HEK293 (cell line): Measurements from ENCODE around the gene APOL1.

Experiments used
- CTCF ChIA-PET: fragments of 350-600 bp; formaldehyde crosslinking; extraction: SDS; loops from one replicate; lab custom pipeline; 2021; ENCODE audit warnings: antibody characterized with exemption; lab: Yijun Ruan, JAX
- POLR2A ChIA-PET: fragments of 300-600 bp; formaldehyde crosslinking; extraction: SDS; loops from one replicate; lab custom pipeline; 2020; ENCODE audit warnings: antibody characterized with exemption, inconsistent platforms; lab: Yijun Ruan, JAX
- H3K27ac ChIP-seq: fragments of 200-500 bp; sonication (Bioruptor generic); 2 replicates; pipeline ENCODE4 v1.5.1; 2014; ENCODE audit warnings: low read depth, low read length, control low read depth, inconsistent platforms; ENCODE audit errors: extremely low read depth
- H3K36me3 ChIP-seq, 2 experiments: fragments of 200-500 bp in 1 of 2; sonication (Bioruptor generic) in 1 of 2; 1 replicate in 1 of 2; 2 replicates in 1 of 2; pipeline ENCODE4 v1.5.1; 2014 to 2017; ENCODE audit warnings: inconsistent platforms in 2 of 2, low read length in 2 of 2; ENCODE audit not compliant: control insufficient read depth in 2 of 2, insufficient read depth in 1 of 2
- H3K4me1 ChIP-seq: fragments of 200-500 bp; sonication (Bioruptor generic); 2 replicates; pipeline ENCODE4 v1.5.1; 2014; ENCODE audit warnings: mild to moderate bottlenecking, low read length, inconsistent platforms; ENCODE audit not compliant: control insufficient read depth, insufficient read depth
- H3K4me3 ChIP-seq: 2 replicates; pipeline ENCODE4 v1.5.1; 2011; ENCODE audit warnings: low read depth, mild to moderate bottlenecking, control low read depth, low read length, moderate library complexity
- H3K9me3 ChIP-seq: fragments of 200-500 bp; sonication (Bioruptor generic); 2 replicates; pipeline ENCODE4 v1.5.1; 2014; ENCODE audit warnings: low read depth, low read length, inconsistent platforms; ENCODE audit not compliant: control insufficient read depth, insufficient read depth
- AEBP2 ChIP-seq: fragments of 450-650 bp; formaldehyde crosslinking; IDR thresholded peaks from 2 replicates; pipeline ENCODE4 v1.5.1; 2016; ENCODE audit warnings: missing biosample characterization, missing genetic modification characterization, borderline replicate concordance
- EGR2 ChIP-seq: fragments of 450-650 bp; formaldehyde crosslinking; IDR thresholded peaks from 2 replicates; pipeline ENCODE4 v1.5.1; 2016; ENCODE audit warnings: low read depth, missing biosample characterization, missing genetic modification characterization
- GLI4 ChIP-seq: fragments of 450-650 bp; formaldehyde crosslinking; IDR thresholded peaks from 2 replicates; pipeline ENCODE4 v1.5.1; 2016; ENCODE audit warnings: missing biosample characterization, missing genetic modification characterization
- KLF10 ChIP-seq: fragments of 450-650 bp; IDR thresholded peaks from 2 replicates; pipeline ENCODE4 v1.5.1; 2018; ENCODE audit warnings: missing biosample characterization, mild to moderate bottlenecking, missing genetic modification characterization
- KLF7 ChIP-seq: fragments of 450-650 bp; formaldehyde crosslinking; IDR thresholded peaks from 2 replicates; pipeline ENCODE4 v1.5.1; 2016; ENCODE audit warnings: missing biosample characterization, missing genetic modification characterization, borderline replicate concordance
- OSR2 ChIP-seq: fragments of 450-650 bp; formaldehyde crosslinking; IDR thresholded peaks from 2 replicates; pipeline ENCODE4 v1.5.1; 2016; ENCODE audit warnings: missing biosample characterization, missing genetic modification characterization
- SCRT1 ChIP-seq: fragments of 450-650 bp; formaldehyde crosslinking; IDR thresholded peaks from 2 replicates; pipeline ENCODE4 v1.5.1; 2016; ENCODE audit warnings: missing biosample characterization, missing genetic modification characterization, borderline replicate concordance
- ZEB2 ChIP-seq: fragments of 450-650 bp; formaldehyde crosslinking; IDR thresholded peaks from 2 replicates; pipeline ENCODE4 v1.5.1; 2016; ENCODE audit warnings: missing biosample characterization, missing genetic modification characterization
- ZNF10 ChIP-seq: fragments of 450-650 bp; formaldehyde crosslinking; IDR thresholded peaks from 2 replicates; pipeline ENCODE4 v1.5.1; 2017; ENCODE audit warnings: missing biosample characterization, missing genetic modification characterization
- ZNF155 ChIP-seq: fragments of 450-650 bp; formaldehyde crosslinking; IDR thresholded peaks from 2 replicates; pipeline ENCODE4 v1.5.1; 2016; ENCODE audit warnings: missing biosample characterization, missing genetic modification characterization
- ZNF202 ChIP-seq: fragments of 450-650 bp; formaldehyde crosslinking; IDR thresholded peaks from 2 replicates; pipeline ENCODE4 v1.5.1; 2016; ENCODE audit warnings: missing biosample characterization, missing genetic modification characterization, borderline replicate concordance
- ZNF23 ChIP-seq: fragments of 450-650 bp; formaldehyde crosslinking; IDR thresholded peaks from 2 replicates; pipeline ENCODE4 v1.5.1; 2016; ENCODE audit warnings: missing biosample characterization, missing genetic modification characterization, borderline replicate concordance
- ZNF274 ChIP-seq, 2 experiments: fragments of 200-500 bp in 1 of 2; fragments of 450-650 bp in 1 of 2; sonication (Bioruptor generic) in 1 of 2; formaldehyde crosslinking in 1 of 2; IDR thresholded peaks; 2 replicates each; pipeline versions ENCODE4 v1.5.1 to v1.6.1; 2014 to 2016; ENCODE audit warnings: borderline replicate concordance in 1 of 2, inconsistent platforms in 1 of 2, low read length in 1 of 2, missing biosample characterization in 1 of 2, missing genetic modification characterization in 1 of 2
- ZNF324 ChIP-seq: fragments of 450-650 bp; formaldehyde crosslinking; IDR thresholded peaks from 2 replicates; pipeline ENCODE4 v1.5.1; 2016; ENCODE audit warnings: missing biosample characterization, missing genetic modification characterization
- ZNF335 ChIP-seq: fragments of 450-650 bp; formaldehyde crosslinking; conservative IDR thresholded peaks from 2 replicates; pipeline ENCODE4 v1.5.1; 2016; ENCODE audit warnings: missing biosample characterization, missing genetic modification characterization
- ZNF521 ChIP-seq: fragments of 450-650 bp; formaldehyde crosslinking; IDR thresholded peaks from 2 replicates; pipeline ENCODE4 v1.5.1; 2017; ENCODE audit warnings: missing biosample characterization, mild to moderate bottlenecking, missing genetic modification characterization
- ZNF610 ChIP-seq: fragments of 450-650 bp; formaldehyde crosslinking; IDR thresholded peaks from 2 replicates; pipeline ENCODE4 v1.5.1; 2016; ENCODE audit warnings: missing biosample characterization, missing genetic modification characterization, borderline replicate concordance
- ZNF621 ChIP-seq: fragments of 450-650 bp; formaldehyde crosslinking; IDR thresholded peaks from 2 replicates; pipeline ENCODE4 v1.5.1; 2017; ENCODE audit warnings: missing biosample characterization, missing genetic modification characterization
- ZNF623 ChIP-seq: fragments of 450-650 bp; formaldehyde crosslinking; IDR thresholded peaks from 2 replicates; pipeline ENCODE4 v1.5.1; 2016; ENCODE audit warnings: missing biosample characterization, missing genetic modification characterization
- ZNF624 ChIP-seq: fragments of 450-650 bp; formaldehyde crosslinking; IDR thresholded peaks from 2 replicates; pipeline ENCODE4 v1.5.1; 2017; ENCODE audit warnings: missing biosample characterization, missing genetic modification characterization
- ZNF626 ChIP-seq: fragments of 450-650 bp; sonication (Bioruptor Pico); formaldehyde crosslinking; IDR thresholded peaks from 2 replicates; pipeline ENCODE4 v1.5.1; 2018; ENCODE audit warnings: missing biosample characterization, missing genetic modification characterization, inconsistent platforms
- ZNF645 ChIP-seq: fragments of 450-650 bp; formaldehyde crosslinking; IDR thresholded peaks from 2 replicates; pipeline ENCODE4; 2016; ENCODE audit warnings: missing biosample characterization, missing genetic modification characterization
- ZNF768 ChIP-seq: fragments of 450-650 bp; formaldehyde crosslinking; IDR thresholded peaks from 2 replicates; pipeline ENCODE4 v1.5.1; 2018; ENCODE audit warnings: missing biosample characterization, mild to moderate bottlenecking, missing genetic modification characterization
- ZNF830 ChIP-seq: fragments of 450-650 bp; IDR thresholded peaks from 2 replicates; pipeline ENCODE4 v1.5.0; 2018; ENCODE audit warnings: missing biosample characterization, missing genetic modification characterization, low read depth, mild to moderate bottlenecking, moderate library complexity
- TF ChIP-seq, protein P1 (sequence below): fragments of 450-650 bp; formaldehyde crosslinking; IDR thresholded peaks from 2 replicates; pipeline ENCODE4 v1.5.1; 2016; ENCODE audit warnings: missing biosample characterization, missing genetic modification characterization, low read depth
- TF ChIP-seq, protein P2 (sequence below): fragments of 450-650 bp; formaldehyde crosslinking; IDR thresholded peaks from 2 replicates; pipeline ENCODE4 v1.5.1; 2016; ENCODE audit warnings: missing biosample characterization, missing genetic modification characterization
- TF ChIP-seq, protein P3 (sequence below): fragments of 450-650 bp; formaldehyde crosslinking; conservative IDR thresholded peaks from 2 replicates; pipeline ENCODE4 v1.5.1; 2016; ENCODE audit warnings: low read depth, missing biosample characterization, missing genetic modification characterization

The APOL1 gene

GRCh38 chr22:36286096-36286957 lies 33.4 kb downstream of the APOL1 start:
- POLR2A ChIA-PET, result interaction anchor here (0.6 to 1.1 kb wide), 6 partner anchors 8 to 79 kb away, joined by 3 to 5 read pairs (median 4); no protein-coding TSS in a partner anchor
- H3K4me3 ChIP-seq, result no peak overlapping the region
- no peak overlapping the region for H3K27ac ChIP-seq
- no peaks in the 10 kb centered on the region for H3K9me3 ChIP-seq
- no peaks in the 10 kb centered on the region for H3K4me1 ChIP-seq
- CTCF ChIA-PET, result interaction anchor here (0.6 to 4.0 kb wide), 29 partner anchors 9 to 200 kb away, joined by 3 to 47 read pairs (median 4); partner anchors contain the start of genes APOL1 and APOL2
- H3K36me3 ChIP-seq, result peaks cover 31 to 85% of the 10 kb centered on the region in 2 experiments
- TF ChIP-seq, protein P1, sequence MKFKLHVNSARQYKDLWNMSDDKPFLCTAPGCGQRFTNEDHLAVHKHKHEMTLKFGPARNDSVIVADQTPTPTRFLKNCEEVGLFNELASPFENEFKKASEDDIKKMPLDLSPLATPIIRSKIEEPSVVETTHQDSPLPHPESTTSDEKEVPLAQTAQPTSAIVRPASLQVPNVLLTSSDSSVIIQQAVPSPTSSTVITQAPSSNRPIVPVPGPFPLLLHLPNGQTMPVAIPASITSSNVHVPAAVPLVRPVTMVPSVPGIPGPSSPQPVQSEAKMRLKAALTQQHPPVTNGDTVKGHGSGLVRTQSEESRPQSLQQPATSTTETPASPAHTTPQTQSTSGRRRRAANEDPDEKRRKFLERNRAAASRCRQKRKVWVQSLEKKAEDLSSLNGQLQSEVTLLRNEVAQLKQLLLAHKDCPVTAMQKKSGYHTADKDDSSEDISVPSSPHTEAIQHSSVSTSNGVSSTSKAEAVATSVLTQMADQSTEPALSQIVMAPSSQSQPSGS (tag by site-specific recombination), result no peak
- TF ChIP-seq ZNF335 (tag by site-specific recombination) (no peak), EGR2 (tag by site-specific recombination) (no peak), ZNF202 (no peak), ZNF610 (no peak), ZNF23 (tag by site-specific recombination) (no peak), ZNF830 (tag by site-specific recombination) (no peak), KLF7 (0 out of 2 replicates have a peak, but pooled peaks have one; percentile 54), GLI4 (tag by site-specific recombination) (no peak), ZNF274 (IDR thresholded peaks at IDR 0.05; ENCODE audit: low read length) (no peak), ZNF274 (tag by site-specific recombination; IDR thresholded peaks at IDR 0.05; ENCODE audit: borderline replicate concordance) (no peak), OSR2 (tag by site-specific recombination) (no peak), ZNF521 (tag by site-specific recombination) (no peak), ZNF324 (tag by site-specific recombination) (no peak), ZNF645 (tag by site-specific recombination) (no peak), SCRT1 (tag by site-specific recombination) (no peak), ZEB2 (tag by site-specific recombination) (no peak), KLF10 (tag by site-specific recombination) (no peak), ZNF624 (no peak), ZNF623 (tag by site-specific recombination) (no peak), AEBP2 (no peak), ZNF626 (tag by site-specific recombination) (no peak), ZNF621 (tag by site-specific recombination) (no peak), ZNF155 (tag by site-specific recombination) (no peak), ZNF768 (no peak), ZNF10 (no peak)
- TF ChIP-seq, protein P2, sequence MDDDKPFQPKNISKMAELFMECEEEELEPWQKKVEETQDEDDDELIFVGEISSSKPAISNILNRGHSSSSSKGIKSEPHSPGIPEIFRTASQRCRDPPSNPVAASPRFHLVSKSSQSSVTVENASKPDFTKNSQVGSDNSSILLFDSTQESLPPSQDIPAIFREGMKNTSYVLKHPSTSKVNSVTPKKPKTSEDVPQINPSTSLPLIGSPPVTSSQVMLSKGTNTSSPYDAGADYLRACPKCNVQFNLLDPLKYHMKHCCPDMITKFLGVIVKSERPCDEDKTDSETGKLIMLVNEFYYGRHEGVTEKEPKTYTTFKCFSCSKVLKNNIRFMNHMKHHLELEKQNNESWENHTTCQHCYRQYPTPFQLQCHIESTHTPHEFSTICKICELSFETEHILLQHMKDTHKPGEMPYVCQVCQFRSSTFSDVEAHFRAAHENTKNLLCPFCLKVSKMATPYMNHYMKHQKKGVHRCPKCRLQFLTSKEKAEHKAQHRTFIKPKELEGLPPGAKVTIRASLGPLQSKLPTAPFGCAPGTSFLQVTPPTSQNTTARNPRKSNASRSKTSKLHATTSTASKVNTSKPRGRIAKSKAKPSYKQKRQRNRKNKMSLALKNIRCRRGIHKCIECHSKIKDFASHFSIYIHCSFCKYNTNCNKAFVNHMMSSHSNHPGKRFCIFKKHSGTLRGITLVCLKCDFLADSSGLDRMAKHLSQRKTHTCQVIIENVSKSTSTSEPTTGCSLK (tag by site-specific recombination), result no peak
- TF ChIP-seq, protein P3, sequence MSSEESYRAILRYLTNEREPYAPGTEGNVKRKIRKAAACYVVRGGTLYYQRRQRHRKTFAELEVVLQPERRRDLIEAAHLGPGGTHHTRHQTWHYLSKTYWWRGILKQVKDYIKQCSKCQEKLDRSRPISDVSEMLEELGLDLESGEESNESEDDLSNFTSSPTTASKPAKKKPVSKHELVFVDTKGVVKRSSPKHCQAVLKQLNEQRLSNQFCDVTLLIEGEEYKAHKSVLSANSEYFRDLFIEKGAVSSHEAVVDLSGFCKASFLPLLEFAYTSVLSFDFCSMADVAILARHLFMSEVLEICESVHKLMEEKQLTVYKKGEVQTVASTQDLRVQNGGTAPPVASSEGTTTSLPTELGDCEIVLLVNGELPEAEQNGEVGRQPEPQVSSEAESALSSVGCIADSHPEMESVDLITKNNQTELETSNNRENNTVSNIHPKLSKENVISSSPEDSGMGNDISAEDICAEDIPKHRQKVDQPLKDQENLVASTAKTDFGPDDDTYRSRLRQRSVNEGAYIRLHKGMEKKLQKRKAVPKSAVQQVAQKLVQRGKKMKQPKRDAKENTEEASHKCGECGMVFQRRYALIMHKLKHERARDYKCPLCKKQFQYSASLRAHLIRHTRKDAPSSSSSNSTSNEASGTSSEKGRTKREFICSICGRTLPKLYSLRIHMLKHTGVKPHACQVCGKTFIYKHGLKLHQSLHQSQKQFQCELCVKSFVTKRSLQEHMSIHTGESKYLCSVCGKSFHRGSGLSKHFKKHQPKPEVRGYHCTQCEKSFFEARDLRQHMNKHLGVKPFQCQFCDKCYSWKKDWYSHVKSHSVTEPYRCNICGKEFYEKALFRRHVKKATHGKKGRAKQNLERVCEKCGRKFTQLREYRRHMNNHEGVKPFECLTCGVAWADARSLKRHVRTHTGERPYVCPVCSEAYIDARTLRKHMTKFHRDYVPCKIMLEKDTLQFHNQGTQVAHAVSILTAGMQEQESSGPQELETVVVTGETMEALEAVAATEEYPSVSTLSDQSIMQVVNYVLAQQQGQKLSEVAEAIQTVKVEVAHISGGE (tag by site-specific recombination), result no peak
